Neural cell (in vitro differentiated cells): ENCODE measurements around the gene CDC42BPB. TPM values are rescaled to one million over a fixed set of nuclear protein-coding genes. Genes with fewer than 3 reads are reported as not detected.

Experiments used
- H2AFZ ChIP-seq: fragments of 200-600, 300-800 bp; sonication (generic), shearing (Covaris generic); 2 replicates; pipeline ENCODE4 v1.6.0; 2014; ENCODE audit warnings: low read depth, mild to moderate bottlenecking, antibody characterized with exemption, low read length, moderate library complexity
- H3F3A ChIP-seq: fragments of 200-600 bp; shearing (Covaris generic); 2 replicates; pipeline ENCODE4 v1.6.1; 2016; ENCODE audit warnings: mild to moderate bottlenecking, moderate library complexity, mixed read lengths, antibody characterized with exemption, low read length; ENCODE audit not compliant: insufficient read depth, poor library complexity, severe bottlenecking
- H3K27ac ChIP-seq: fragments of 200-600, 300-800 bp; sonication (generic), shearing (Covaris generic); 2 replicates; pipeline ENCODE4 v1.5.1; 2014; ENCODE audit warnings: mild to moderate bottlenecking, low read length, moderate library complexity
- H3K27me3 ChIP-seq: fragments of 300-800, 200-600 bp; sonication (generic), shearing (Covaris generic); 2 replicates; pipeline ENCODE4 v1.6.0; 2014; ENCODE audit warnings: mild to moderate bottlenecking, low read depth, low read length, moderate library complexity; ENCODE audit not compliant: insufficient read depth
- H3K36me3 ChIP-seq: fragments of 300-800, 200-600 bp; sonication (generic), shearing (Covaris generic); 2 replicates; pipeline ENCODE4 v1.5.1; 2014; ENCODE audit warnings: mild to moderate bottlenecking, antibody characterized with exemption, low read length, moderate library complexity; ENCODE audit not compliant: insufficient read depth
- H3K4me2 ChIP-seq: fragments of 300-800, 200-600 bp; sonication (generic), shearing (Covaris generic); 2 replicates; pipeline ENCODE4 v1.6.0; 2014; ENCODE audit warnings: mild to moderate bottlenecking, low read length
- H3K4me3 ChIP-seq: fragments of 300-800, 200-600 bp; sonication (generic), shearing (Covaris generic); 2 replicates; pipeline ENCODE4 v1.5.1; 2014; ENCODE audit warnings: mild to moderate bottlenecking, low read length, moderate library complexity
- H3K79me2 ChIP-seq: fragments of 200-600 bp; shearing (Covaris generic); replicated peaks from 2 replicates; pipeline ENCODE4 v1.6.0; 2014; ENCODE audit warnings: mild to moderate bottlenecking, low read length, moderate library complexity; ENCODE audit not compliant: insufficient read depth
- H3K9ac ChIP-seq: fragments of 300-800, 200-600 bp; sonication (generic), shearing (Covaris generic); 2 replicates; pipeline ENCODE4 v1.6.1; 2016; ENCODE audit warnings: mild to moderate bottlenecking, low read length, mixed read lengths
- H3K9me2 ChIP-seq: fragments of 200-600 bp; shearing (Covaris generic); 2 replicates; pipeline ENCODE4 v1.6.1; 2016; ENCODE audit warnings: mild to moderate bottlenecking, low read length, mixed read lengths; ENCODE audit not compliant: insufficient read depth
- H3K9me3 ChIP-seq: fragments of 200-600, 300-800 bp; sonication (generic), shearing (Covaris generic); 2 replicates; pipeline ENCODE4 v1.6.1; 2016; ENCODE audit warnings: mild to moderate bottlenecking, mixed run types, low read length, moderate library complexity, mixed read lengths
- H4K20me1 ChIP-seq: fragments of 200-600 bp; shearing (Covaris generic); 2 replicates; pipeline ENCODE4 v1.6.1; 2016; ENCODE audit warnings: mild to moderate bottlenecking, mixed run types; ENCODE audit not compliant: insufficient read depth
- CTCF ChIP-seq: fragments of 450-650 bp; IDR thresholded peaks from 2 replicates; pipeline ENCODE4 v1.5.1; 2014; ENCODE audit warnings: antibody characterized with exemption, mild to moderate bottlenecking, moderate library complexity; ENCODE audit not compliant: poor library complexity, severe bottlenecking
- EP300 ChIP-seq: fragments of 450-650 bp; conservative IDR thresholded peaks from 2 replicates; pipeline ENCODE4 v1.6.1; 2014; ENCODE audit warnings: antibody characterized with exemption, mild to moderate bottlenecking, moderate library complexity; ENCODE audit not compliant: poor library complexity, severe bottlenecking
- EZH2 ChIP-seq: fragments of 200-600, 300-800 bp; shearing (Covaris generic), sonication (generic); IDR thresholded peaks from 2 replicates; pipeline ENCODE4 v1.6.1; 2014; ENCODE audit warnings: antibody characterized with exemption, low read length, borderline replicate concordance, mild to moderate bottlenecking; ENCODE audit not compliant: insufficient read depth, poor library complexity, severe bottlenecking
- MXI1 ChIP-seq: fragments of 450-650 bp; conservative IDR thresholded peaks from 2 replicates; pipeline ENCODE4 v1.6.1; 2014; ENCODE audit warnings: antibody characterized with exemption, mild to moderate bottlenecking; ENCODE audit not compliant: poor library complexity, severe bottlenecking
- POLR2AphosphoS5 ChIP-seq: IDR thresholded peaks from 2 replicates; pipeline ENCODE4 v1.6.1; 2012
- RAD21 ChIP-seq: fragments of 450-650 bp; conservative IDR thresholded peaks from 2 replicates; pipeline ENCODE4 v1.6.1; 2014; ENCODE audit warnings: antibody characterized with exemption, mild to moderate bottlenecking, moderate library complexity
- SMC3 ChIP-seq: fragments of 450-650 bp; conservative IDR thresholded peaks from 2 replicates; pipeline ENCODE4 v1.6.1; 2014; ENCODE audit warnings: antibody characterized with exemption, mild to moderate bottlenecking, moderate library complexity; ENCODE audit not compliant: poor library complexity
- TAF1 ChIP-seq: IDR thresholded peaks from 2 replicates; pipeline ENCODE4 v1.6.1; 2012; ENCODE audit warnings: low read depth
- polyA plus RNA-seq: library from polyadenylated mRNA; depleted of rRNA; stranded (reverse); fragments of >200 nt; gene quantifications from 2 replicates; pipeline ENCODE4 v1.2.3, GENCODE V29; 2014
- TF ChIP-seq, protein P1 (sequence below): IDR thresholded peaks from 2 replicates; pipeline ENCODE4 v1.6.1; 2012; ENCODE audit warnings: borderline replicate concordance

The CDC42BPB gene
- polyA plus RNA-seq, 1 donor from 2014 or later, result 43.8 TPM

- Histone ChIP-seq H2AFZ (no peak overlapping the region), H3K27ac (no peak overlapping the region), H3F3A (no peaks in the 10 kb centered on the region), H3K4me3 (no peak overlapping the region), H3K36me3 (peaks cover 5% of the 10 kb centered on the region), H3K79me2 (no peaks in the 10 kb centered on the region), H4K20me1 (no peaks in the 10 kb centered on the region), H3K9me3 (no peaks in the 10 kb centered on the region), H3K9ac (no peak overlapping the region), H3K4me2 (no peak overlapping the region), H3K27me3 (no peaks in the 10 kb centered on the region), H3K9me2 (no peaks in the 10 kb centered on the region)
- no peak for TF ChIP-seq EP300
- no peak for TF ChIP-seq POLR2AphosphoS5
- no peak for TF ChIP-seq EZH2
- no peak for TF ChIP-seq MXI1
- TF ChIP-seq SMC3, result no peak
- TF ChIP-seq RAD21, result no peak
- no peak for TF ChIP-seq CTCF
- TF ChIP-seq, protein P1, sequence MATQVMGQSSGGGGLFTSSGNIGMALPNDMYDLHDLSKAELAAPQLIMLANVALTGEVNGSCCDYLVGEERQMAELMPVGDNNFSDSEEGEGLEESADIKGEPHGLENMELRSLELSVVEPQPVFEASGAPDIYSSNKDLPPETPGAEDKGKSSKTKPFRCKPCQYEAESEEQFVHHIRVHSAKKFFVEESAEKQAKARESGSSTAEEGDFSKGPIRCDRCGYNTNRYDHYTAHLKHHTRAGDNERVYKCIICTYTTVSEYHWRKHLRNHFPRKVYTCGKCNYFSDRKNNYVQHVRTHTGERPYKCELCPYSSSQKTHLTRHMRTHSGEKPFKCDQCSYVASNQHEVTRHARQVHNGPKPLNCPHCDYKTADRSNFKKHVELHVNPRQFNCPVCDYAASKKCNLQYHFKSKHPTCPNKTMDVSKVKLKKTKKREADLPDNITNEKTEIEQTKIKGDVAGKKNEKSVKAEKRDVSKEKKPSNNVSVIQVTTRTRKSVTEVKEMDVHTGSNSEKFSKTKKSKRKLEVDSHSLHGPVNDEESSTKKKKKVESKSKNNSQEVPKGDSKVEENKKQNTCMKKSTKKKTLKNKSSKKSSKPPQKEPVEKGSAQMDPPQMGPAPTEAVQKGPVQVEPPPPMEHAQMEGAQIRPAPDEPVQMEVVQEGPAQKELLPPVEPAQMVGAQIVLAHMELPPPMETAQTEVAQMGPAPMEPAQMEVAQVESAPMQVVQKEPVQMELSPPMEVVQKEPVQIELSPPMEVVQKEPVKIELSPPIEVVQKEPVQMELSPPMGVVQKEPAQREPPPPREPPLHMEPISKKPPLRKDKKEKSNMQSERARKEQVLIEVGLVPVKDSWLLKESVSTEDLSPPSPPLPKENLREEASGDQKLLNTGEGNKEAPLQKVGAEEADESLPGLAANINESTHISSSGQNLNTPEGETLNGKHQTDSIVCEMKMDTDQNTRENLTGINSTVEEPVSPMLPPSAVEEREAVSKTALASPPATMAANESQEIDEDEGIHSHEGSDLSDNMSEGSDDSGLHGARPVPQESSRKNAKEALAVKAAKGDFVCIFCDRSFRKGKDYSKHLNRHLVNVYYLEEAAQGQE, result no peak
- TF ChIP-seq TAF1, result no peak
Observed at GRCh38 chr14:102973706-102974285, 83.6 kb downstream of the CDC42BPB start.

DNA sequence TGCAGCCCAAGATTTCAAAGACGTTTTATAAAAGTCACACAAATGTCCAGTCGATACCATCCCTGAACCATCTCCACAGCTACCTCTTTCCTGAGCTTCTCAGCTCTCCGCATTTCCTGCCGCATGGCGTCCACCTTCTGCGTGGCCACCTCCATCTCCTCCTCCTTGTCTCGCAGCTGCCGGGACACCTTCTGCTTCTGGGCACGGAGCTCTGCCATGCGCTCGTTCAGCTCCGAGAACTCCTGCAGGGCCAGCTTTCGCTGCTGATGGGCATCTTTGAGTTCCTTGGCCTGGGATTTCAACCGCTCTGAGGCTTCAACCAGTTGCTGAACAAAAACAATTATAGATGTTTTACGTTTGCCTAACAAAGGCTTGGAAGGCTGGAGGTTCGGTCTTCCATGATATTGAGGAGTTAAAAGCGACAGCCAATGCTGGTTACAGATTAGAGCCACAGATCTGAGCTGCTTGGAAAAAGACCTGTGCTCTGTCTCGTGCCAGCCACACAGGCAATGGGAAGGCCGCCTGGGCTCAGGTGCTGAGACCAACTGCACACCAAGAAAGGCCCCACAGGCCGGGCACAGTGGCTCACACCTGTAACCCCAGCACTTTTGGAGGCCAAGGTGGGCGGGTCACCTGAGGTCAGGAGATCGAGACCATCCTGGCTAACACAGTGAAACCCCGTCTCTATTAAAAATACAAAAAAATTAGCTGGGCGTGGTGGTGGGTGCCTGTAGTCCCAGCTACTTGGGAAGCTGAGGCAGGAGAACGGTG, 85.3 kb downstream of the CDC42BPB start:
- no peaks in the 10 kb centered on the region for H3K27me3 ChIP-seq
- TF ChIP-seq POLR2AphosphoS5, result no peak
- no peak for TF ChIP-seq SMC3
- no peak for TF ChIP-seq MXI1
- TF ChIP-seq TAF1, result no peak
- TF ChIP-seq RAD21, result no peak
- no peak for TF ChIP-seq EZH2
- H3K27ac ChIP-seq, result no peak overlapping the region
- no peaks in the 10 kb centered on the region for H3F3A ChIP-seq
- H3K4me3 ChIP-seq, result no peak overlapping the region
- H3K9me3 ChIP-seq, result no peaks in the 10 kb centered on the region
- H3K9me2 ChIP-seq, result no peaks in the 10 kb centered on the region
- H4K20me1 ChIP-seq, result no peaks in the 10 kb centered on the region
- H3K79me2 ChIP-seq, result no peaks in the 10 kb centered on the region
- H3K4me2 ChIP-seq, result no peak overlapping the region
- H2AFZ ChIP-seq, result no peak overlapping the region
- H3K36me3 ChIP-seq, result peaks cover 11% of the 10 kb centered on the region
- H3K9ac ChIP-seq, result no peak overlapping the region
